NCI-H524 (cell line): ENCODE data around the gene LENG8.

Source experiments
- DNase-seq, 2 experiments: peaks; one replicate each; lab custom pipeline; 2025; lab: John Stamatoyannopoulos, UW

Gene LENG8

DNA sequence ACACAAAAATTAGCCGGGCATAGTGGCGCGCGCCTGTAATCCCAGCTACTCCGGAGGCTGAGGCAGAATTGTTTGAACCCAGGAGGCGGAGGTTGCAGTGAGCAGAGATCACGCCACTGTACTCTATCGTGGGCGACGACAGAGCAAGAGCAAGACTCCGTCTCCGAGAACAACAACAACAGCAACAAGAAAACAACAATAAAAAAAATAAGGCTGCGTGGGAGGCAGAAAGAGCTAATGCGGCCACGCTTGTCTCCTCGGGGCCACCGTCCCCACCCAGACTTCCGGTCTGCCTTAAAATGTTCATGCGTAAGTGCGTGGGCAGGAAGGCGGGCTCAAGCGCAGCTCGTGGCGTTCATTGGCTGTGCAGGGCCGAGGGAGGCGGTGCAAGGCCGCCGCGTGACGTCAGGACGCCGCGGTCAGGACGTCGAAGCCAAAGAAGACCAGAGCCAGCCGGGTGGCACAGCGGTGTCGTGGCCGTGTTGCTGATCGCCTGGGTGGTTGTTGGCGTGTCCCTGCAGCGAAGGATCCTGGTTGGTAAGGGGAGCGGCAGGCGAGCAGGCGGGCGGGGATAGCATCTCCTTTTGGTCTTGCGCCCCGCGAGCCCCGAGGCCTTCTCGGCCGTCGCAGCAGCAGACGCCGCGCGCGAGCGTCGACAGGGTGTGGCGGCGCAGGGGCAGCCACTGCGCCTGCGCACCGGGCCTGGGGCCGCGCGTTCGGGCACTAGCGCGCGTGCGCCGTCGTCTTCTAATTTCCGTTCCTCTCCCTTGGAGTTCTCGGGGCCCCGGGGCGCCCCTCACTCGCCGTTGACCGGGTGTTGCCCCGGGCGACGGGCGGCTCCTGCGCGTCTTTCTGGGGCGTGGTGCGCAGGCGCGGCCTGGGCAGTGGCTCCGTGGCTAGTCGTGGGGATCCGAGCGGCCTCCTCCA, at the start of gene LENG8:
LENG8 (plus strand) TSS at position 426 of the 927 bp plus-strand sequence. CDS start 2,146 bp downstream, outside the sequence.
- peak; percentile 93 to 98 for DNase-seq

DNA sequence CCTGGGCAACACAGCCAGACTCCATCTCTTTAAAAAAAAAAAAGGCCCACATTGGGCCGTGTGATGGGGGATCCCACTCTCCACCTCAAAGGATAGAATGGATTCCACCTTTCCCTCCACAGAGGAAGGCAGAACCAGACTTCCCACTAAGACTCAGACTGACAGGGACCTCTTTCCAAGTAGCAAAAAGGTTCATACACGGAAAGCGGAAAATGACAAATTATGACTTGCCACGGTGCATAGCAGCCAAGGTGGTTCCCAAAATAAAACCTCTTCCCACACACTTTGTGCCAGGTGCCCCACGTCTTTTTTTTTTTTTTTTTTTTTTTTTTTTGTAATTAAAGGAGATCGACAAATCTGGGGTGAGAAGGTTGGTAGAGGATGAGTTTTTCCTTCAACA, 48.1 kb upstream of the LENG8 start:
- no peak for DNase-seq

DNA sequence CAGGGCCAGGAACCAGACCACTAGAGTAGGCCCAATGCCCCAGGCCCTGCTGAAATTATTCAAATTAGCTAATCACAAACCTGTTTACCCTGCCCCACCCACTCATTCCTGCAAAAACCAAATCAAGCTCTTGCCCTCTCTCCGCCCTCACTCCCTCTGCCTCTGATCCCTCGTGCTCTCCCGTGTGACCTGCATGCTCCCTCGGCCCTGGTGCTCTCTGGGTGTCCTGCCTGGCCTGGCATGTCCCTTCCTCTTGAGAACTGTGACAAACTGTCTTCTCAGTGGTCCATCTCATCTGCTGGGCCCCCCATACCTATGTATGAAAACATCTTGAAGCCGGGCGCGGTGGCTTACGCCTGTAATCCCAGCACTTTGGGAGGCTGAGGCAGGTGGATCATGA, 45.9 kb upstream of the LENG8 start:
- no peak for DNase-seq

DNA sequence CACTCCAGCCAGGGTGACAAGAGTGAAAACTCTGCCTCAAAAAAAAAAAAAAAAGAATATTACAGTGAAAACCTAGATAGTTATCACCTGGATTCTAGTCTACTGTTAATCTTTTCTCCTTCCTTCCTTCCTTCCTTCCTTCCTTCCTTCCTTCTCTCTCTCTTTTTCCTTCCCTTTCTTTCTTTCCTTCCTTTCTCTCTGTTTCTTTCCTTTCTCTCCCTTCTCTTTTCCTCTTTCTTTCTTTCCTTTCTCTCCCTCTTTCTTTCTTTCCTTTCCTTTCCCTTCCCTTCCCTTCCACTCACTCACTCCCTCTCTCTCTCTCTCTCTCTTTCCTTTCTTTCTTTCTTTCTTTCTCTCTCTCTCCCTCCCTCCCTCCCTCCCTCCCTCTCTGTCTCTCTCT, 43.4 kb upstream of the LENG8 start:
- DNase-seq = no peak

DNA sequence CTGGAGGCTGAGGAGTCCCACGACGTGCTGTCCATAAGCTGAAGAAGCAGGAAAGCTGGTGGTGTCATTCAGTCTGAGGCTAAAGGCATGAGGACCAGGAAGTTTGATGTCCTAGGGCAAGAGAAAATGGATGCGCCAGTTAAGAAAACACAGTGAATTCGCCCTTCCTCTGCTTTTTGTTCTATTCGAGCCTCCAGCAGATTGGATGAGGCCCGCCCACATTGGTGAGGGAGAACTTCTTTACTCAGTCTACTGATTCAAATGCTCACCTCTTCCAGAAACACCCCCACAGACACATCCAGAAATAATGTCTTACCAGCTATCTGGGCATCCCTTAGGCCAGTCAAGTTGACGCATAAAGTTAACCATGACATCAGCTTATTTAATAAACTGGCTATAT, 41.2 kb upstream of the LENG8 start:
- no peak for DNase-seq

DNA sequence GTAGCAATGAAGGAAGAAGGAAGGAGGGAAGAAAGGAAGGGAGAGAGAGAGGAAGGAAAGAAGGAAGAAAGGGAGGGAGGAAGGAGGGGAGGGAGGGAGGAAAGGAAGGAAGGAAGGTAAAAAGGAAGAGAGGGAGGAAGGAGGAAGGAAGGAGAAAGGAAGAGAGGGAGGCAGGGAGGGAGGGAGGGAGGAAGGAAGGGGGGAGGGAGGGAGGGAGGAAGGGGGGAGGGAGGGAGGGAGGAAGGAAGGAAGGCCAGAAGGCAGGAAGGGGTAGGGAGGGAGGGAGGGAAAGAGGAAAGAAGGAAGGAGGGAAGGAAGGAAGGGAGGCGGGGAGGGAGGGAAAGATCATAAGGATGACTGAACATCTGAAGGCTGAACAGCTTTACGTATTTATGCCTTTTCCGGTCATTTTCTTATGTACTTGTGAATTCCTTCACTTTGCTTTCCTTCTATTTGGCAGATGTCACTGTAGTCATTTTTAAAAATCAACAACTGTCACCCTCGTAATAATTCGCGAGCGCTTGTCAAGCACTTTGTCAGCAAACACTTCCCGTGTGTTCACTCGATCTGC, 40.5 kb upstream of the LENG8 start:
- DNase-seq = no peak

DNA sequence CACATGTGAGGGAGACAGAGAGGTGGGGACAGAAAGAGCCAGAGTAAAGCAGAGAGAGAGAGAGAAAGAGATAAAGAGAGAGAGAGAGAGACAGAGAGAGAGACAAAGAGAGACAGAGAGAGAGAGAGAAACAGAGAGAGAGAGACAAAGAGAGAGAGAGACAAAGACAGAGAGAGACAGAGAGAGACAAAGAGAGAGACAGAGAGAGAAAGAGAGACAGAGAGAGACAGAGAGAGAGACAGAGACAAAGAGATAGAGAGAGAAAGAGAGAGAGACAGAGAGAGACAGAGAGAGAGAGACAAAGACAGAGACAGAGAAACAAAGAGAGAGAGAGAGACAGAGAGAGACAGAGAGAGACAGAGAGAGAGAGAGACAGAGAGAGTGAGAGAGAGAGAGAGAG, 38.0 kb upstream of the LENG8 start:
- DNase-seq = no peak

DNA sequence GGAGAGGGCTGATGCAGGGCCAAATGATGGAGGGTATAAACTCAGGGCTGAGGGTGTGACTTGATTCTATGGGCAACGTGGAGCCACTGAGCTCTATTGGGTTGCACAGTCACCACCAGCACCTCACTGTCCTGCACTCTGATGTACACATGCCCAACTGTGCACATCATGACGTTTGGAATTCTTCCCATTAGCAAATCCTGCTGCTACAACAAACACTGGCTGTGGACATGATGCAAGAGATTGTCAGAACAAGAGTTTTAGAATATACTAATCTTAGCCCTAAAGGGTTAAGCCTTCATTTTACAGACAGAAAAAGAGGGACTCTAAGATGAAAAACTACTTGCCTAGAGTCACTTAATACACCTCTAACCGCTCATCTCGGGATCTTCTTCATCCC, 36.1 kb upstream of the LENG8 start:
- DNase-seq = no peak

DNA sequence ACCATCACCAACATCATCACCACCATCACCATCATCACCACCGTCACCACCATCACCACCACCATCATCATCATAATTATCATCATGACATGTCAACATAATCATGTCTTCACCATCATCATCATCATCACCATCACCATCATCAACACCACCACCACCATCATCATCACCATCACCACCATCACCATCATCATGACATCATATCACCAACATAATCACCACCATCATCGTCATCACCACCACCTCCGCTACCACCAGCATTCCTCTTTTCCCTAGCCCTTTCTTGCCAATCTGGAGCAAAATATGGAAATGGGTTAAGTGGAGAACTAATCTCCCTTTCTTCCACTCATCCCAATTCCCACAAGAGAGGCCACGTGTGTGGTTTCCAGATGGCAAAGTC, 34.8 kb upstream of the LENG8 start:
- DNase-seq = no peak

DNA sequence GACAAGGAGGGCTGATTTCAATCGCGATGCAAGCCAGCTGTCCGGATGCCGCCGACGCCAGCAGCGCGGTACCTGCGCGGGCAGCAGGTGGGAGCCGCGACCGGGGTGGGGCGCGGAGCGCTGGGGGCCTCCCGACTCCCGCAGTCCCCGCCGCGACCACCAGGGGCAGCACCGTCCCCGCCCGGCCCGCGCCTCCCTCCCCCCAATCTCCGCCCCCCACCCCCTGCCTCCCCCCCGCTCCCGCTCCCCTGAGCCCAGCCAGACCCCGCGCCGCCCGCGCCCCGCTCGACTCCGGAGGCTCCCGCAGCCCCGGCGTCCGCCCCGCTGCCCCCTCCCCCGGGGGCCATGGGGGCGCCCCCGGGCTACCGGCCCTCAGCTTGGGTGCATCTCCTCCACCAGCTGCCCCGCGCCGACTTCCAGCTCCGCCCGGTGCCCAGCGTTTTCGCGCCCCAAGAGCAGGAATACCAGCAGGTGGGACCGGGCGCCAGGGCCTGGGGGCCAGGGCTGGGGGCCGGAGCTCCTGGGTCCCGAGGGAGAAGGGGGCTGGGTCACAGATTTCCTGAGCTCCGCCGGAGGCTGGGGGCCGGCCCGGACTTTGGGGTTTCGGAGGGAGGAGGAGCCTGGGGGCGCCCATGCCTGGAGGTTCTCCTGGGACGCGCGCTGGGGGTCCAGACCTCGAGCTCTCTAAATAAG, 33.6 kb upstream of the LENG8 start, which contains the start of gene TTYH1:
TTYH1 (plus strand) TSS at position 257 of the 693 bp plus-strand sequence; CDS start at position 346, 89 bp downstream.
- DNase-seq = no peak

DNA sequence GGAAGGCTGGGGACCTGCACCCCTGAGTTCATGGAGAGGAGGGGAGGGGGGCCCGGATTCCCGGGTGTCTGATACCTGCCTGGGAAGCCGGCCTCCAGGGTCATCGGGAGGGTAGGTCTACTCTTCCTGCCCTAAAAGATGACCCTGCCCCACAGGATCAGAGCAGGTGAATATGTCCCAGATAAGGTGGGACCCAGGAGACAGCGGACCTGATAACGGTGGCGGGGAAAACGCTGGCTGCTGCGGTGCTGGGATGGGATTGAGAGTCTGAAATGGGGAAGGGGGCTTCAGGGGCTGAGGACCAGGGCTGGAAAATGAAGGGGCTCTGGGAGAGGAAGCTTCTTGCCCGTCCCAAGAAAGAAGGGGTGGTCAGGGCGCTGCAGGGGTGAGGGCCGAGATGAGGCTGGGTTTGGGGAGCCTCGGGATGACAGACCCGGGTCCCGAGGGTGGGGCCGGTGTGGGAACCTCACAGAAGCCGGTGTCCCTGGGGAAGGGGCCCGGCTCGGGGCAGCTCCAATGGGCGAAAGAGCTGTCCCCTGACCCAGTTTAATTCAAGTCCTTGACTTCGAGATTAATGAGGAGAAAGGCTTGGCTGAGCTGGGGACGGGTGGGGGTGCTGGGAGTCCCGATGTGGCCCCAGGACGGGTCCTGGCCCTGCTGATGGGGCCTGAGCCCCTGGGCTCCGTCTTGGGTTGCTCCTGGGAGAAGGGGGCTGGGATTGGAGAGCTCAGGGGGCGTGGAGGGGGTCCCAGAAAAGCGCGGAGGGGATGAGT, 32.9 kb upstream of the LENG8 start:
- DNase-seq = no peak

DNA sequence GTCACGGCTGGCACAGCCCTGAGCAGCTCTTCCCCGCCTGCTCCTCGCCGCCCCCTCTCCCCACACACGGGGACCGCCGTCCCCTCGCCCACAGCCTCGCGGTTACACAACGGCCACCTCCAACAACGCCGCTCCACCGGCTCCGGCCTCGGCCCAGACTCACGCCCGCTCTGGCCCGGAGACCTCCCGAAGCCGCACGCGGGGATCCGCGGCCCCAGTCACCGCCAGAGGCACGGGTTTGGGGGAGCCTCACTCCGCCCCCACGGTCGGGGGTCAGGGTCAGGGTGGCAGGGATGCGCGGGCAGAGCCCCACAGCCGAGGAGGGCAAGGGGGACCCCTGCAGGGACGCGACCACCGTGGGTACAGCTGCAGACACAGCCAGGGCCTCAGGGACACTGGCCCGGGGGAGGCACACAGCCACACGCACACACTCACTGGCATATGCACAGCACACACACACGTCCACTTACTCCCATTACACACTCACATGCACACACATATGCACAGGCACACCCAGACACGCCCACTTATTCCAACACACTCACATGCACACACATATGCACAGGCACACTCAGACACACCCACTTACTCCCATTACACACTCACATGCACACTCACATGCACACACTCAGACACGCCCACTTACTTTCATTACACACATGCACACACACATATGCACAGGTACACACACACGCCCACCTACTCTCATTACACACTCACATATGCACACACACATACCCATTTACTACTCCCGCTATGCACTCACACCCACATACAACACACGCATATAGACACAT, 32.1 kb upstream of the LENG8 start:
- no peak for DNase-seq

DNA sequence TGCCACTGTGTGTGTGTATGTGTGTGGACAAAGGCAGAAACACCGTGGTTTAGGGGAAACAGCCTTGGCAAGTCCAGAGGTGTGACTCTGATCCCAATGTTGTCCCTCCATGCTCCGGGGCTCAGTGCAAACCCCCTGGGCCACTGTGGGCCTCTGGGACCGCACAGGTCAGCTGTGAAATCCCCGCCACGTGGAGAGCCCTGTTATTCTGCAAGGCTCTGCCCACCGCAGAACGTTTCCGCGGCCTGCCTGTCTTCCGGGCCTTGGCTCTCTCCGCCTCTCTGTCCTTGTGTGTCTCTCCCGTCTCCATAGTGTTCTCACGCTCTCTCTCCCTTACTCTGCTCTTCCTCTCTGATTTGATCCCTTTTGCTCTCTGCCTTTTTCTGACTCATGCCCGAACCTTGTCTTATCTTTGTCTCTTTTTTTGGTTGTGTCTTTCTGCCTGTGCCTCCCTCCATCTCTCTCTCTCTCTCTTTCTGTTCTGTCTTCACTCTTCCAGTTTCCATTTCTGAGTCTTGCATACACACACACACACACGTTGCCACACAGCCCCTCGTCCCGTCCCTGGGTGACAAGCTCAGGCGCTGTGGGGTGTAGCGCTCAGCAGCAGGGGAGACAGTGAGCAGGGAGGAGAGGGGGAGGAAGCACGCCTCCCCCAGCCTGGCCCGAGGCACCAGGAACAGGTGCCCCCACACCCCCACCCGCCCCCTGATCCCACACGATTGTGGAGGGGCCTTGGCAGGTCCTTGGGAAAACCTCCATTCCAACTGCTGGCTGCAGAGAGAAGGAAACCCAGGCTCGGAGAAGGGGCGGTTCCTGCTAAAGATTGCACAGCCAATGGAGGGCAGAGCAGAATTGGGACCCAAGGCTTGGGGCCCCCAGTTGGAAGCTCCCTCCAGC, 30.7 kb upstream of the LENG8 start:
- DNase-seq = no peak

DNA sequence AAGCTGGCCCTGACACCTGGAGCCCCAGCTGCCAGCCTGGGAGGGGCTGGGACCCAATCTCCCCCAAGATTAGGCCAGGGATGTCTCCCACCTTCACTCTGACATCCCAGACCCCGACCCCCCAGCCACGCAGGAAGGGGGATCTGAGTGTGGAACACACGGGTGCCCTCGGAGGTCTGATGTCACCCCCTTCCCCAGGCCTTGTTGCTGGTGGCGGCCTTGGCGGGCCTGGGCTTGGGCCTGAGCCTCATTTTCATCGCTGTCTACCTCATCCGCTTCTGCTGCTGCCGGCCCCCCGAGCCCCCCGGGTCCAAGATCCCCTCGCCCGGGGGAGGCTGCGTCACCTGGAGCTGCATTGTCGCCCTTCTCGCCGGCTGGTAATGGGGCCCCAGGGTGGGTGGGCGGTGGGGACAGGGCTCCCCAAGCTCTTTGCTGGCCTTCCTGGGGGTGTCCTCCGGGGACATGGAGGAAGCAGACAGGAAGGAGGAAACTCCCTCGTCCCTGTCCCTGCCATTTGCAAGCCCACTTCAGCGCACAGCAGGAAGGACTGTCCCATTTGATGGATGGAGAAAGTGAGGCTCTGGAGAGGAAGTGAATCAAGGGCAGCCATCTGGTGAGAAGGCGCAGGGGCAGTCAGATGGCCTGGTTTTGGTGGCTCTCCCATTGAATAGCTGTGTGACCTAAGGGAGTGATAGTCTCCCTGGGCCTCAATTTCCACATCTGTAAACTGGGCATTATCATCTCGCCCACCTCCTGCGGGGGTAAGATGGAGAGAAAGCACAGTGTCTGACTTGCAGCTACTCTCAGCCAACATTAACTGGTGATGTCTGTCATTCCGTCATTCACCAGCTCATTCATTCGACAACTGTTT, 29.8 kb upstream of the LENG8 start:
- DNase-seq = no peak

DNA sequence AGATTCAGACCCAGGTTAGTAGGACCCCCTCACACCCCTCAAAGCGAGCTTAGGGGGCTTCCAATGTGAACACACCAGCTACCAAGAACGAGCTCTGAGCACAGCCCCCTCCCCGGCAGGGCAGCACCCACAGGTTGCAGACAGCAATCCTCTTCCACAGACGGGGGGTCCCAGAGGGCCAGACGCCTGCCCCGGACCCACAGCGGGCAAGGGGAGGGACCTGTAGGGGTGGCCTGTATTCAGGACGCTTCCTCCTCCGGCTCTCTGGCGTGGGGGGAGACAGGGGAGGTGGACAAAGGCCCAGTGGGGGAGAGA, 29.0 kb upstream of the LENG8 start:
- DNase-seq = no peak

DNA sequence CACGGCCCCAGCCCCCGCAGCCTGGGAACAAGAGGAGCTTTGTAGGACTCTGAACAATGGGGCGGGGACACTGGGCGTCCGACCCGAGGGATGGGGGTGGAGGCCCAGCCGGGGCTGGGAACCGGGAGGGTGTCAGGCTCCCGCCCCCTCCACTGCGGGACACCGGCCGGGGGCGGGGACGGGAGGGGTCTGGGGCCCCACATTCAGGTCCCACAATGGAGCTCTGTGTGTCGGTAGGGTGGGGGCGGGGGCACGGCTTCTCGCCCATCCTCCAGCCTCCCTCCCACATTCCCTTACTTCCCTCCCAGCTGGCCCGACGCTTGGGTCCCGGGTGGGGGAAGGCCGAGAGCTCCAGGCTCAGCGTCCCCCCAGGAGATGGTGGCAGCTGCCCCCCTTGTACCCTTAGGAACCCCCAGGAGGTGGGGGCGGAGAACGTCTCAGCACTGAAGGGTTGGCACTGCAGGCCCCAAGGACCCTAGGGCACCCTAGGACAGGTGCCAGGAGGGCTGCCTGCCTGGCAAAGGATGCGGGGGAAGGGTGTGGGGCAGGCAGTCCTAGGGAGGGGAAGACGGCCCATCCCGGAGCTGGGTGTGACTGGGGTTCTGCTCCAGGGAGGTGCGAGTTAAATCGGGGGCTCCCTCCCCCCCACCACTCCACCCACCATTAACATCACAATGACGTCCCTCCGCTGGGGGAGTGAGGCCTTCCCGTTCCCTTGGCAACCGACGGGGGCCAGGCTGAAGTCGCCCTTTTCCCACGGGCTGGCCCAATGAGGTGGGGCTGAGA, 28.4 kb upstream of the LENG8 start:
- no peak for DNase-seq

DNA sequence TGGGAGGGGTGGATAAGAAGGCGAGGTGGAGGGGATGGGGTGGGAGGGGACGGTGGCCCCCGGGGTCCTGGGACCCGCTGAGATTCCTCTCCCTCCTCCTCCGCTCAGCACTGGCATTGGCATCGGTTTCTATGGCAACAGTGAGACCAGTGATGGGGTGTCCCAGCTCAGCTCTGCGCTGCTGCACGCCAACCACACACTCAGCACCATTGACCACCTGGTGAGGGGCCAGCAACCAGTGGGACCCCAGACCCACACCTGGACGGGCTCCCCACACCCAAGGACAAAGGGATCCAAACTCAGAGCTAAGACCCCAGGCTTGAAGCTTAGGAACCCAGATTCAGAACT, 27.9 kb upstream of the LENG8 start:
- no peak for DNase-seq

DNA sequence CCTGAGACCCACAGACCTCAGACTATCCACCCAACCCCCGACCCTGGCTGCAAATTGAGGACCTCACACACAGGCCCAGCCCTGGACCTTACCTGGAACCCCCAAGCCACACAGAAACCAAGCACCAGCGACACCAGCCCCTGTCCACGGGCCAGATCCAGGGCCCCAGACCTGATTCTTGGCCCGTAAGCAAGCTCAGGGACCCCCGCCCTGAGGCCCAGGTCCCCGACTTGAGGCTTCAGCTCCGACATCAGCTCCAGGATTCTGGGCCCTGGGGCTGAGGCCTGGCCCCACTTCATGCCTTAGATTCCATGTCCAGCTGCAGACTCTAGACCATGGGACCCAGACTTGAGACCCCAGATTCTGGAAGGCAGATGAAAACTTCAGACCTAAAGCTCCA, 27.5 kb upstream of the LENG8 start:
- DNase-seq = no peak

DNA sequence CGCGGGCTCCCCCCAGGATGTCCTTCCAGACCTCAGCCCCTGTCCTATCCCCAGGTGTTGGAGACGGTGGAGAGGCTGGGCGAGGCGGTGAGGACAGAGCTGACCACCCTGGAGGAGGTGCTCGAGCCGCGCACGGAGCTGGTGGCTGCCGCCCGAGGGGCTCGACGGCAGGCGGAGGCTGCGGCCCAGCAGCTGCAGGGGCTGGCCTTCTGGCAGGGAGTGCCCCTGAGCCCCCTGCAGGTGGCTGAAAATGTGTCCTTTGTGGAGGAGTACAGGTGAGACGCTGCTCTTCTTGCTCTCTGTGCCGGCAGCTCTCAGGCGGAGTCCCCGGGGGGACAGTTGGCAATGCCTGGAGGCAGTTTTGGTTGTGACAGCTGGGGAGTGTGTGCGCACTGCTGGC, 26.9 kb upstream of the LENG8 start:
- DNase-seq = no peak
